SK-N-SH (cell line): ENCODE measurements around the gene HRH2. TPM values are rescaled to one million over a fixed set of nuclear protein-coding genes. Genes with fewer than 3 reads are reported as not detected.

Source experiments
- CTCF ChIA-PET: fragments of 300-600, 350-600 bp; formaldehyde crosslinking; extraction: SDS; loops from one replicate; lab custom pipeline; 2021; lab: Yijun Ruan, JAX
- POLR2A ChIA-PET: fragments of 350-600 bp; sonication (Branson Sonifier 250); formaldehyde crosslinking; extraction: SDS; loops from one replicate; lab custom pipeline; 2020; ENCODE audit warnings: antibody characterized with exemption, inconsistent platforms; lab: Yijun Ruan, JAX
- DNase-seq: peaks from one replicate; pipeline ENCODE4 v3.0.0; 2012
- H2AFZ ChIP-seq: fragments of 200-600 bp; sonication (generic); 2 replicates; pipeline ENCODE4 v1.8.1; 2016; ENCODE audit warnings: antibody characterized with exemption, mild to moderate bottlenecking, low read depth
- H3F3A ChIP-seq: fragments of 200-600 bp; sonication (generic); replicated peaks from 2 replicates; pipeline ENCODE3; 2016; ENCODE audit warnings: antibody characterized with exemption, mild to moderate bottlenecking; ENCODE audit not compliant: insufficient read depth
- H3K27ac ChIP-seq, 2 experiments: fragments of 200-500 bp in 1 of 2; fragments of 200-600 bp in 1 of 2; sonication (Bioruptor generic) in 1 of 2; sonication (generic), shearing (Covaris generic) in 1 of 2; 2 replicates each; pipeline versions ENCODE4 v1.5.1 to v1.6.1; 2014 to 2016; ENCODE audit warnings: low read depth in 2 of 2, inconsistent platforms in 1 of 2, low read length in 1 of 2, mild to moderate bottlenecking in 1 of 2, mixed read lengths in 1 of 2
- H3K27me3 ChIP-seq: fragments of 200-600 bp; sonication (generic), shearing (Covaris generic); 2 replicates; pipeline ENCODE4 v1.6.1; 2016; ENCODE audit warnings: mixed run types; ENCODE audit not compliant: insufficient read depth
- H3K36me3 ChIP-seq, 2 experiments: fragments of 200-500 bp in 1 of 2; fragments of 200-600 bp in 1 of 2; sonication (Bioruptor generic) in 1 of 2; sonication (generic) in 1 of 2; replicated peaks in 1 of 2; 2 replicates each; pipeline versions ENCODE3 to v1.5.1; 2014 to 2016; ENCODE audit warnings: low read length in 1 of 2, mild to moderate bottlenecking in 1 of 2; ENCODE audit not compliant: insufficient read depth in 2 of 2, control insufficient read depth in 1 of 2
- H3K4me1 ChIP-seq, 2 experiments: fragments of 200-500 bp in 1 of 2; fragments of 200-600 bp in 1 of 2; sonication (Bioruptor generic) in 1 of 2; sonication (generic), shearing (Covaris generic) in 1 of 2; 2 replicates each; pipeline versions ENCODE4 v1.5.1 to v1.6.1; 2014 to 2016; ENCODE audit warnings: low read depth in 1 of 2, low read length in 1 of 2, mixed run types in 1 of 2; ENCODE audit not compliant: insufficient read depth in 2 of 2, control insufficient read depth in 1 of 2
- H3K4me2 ChIP-seq: fragments of 200-600 bp; sonication (generic), shearing (Covaris generic); 2 replicates; pipeline ENCODE4 v1.6.1; 2017; ENCODE audit warnings: mixed run types
- H3K4me3 ChIP-seq, 2 experiments: fragments of 200-500 bp in 1 of 2; fragments of 200-600 bp in 1 of 2; sonication (Bioruptor generic) in 1 of 2; sonication (generic), shearing (Covaris generic) in 1 of 2; 2 replicates each; pipeline versions ENCODE4 v1.5.1 to v1.8.1; 2014 to 2016; ENCODE audit warnings: low read depth in 2 of 2, inconsistent platforms in 1 of 2, low read length in 1 of 2, mild to moderate bottlenecking in 1 of 2, mixed read lengths in 1 of 2, moderate library complexity in 1 of 2
- H3K79me2 ChIP-seq: fragments of 200-600 bp; sonication (generic); 2 replicates; pipeline ENCODE4 v1.8.1; 2017; ENCODE audit warnings: mild to moderate bottlenecking; ENCODE audit not compliant: insufficient read depth
- H3K9ac ChIP-seq: fragments of 200-600 bp; sonication (generic); 2 replicates; pipeline ENCODE4 v1.6.1; 2017; ENCODE audit warnings: mixed run types
- H3K9me2 ChIP-seq: fragments of 200-600 bp; sonication (generic); 2 replicates; pipeline ENCODE4 v1.6.1; 2017; ENCODE audit warnings: mixed run types
- H3K9me3 ChIP-seq: fragments of 200-600 bp; sonication (generic); 2 replicates; pipeline ENCODE4 v1.6.1; 2017; ENCODE audit warnings: mixed run types, mild to moderate bottlenecking, moderate library complexity
- H4K20me1 ChIP-seq: fragments of 200-600 bp; sonication (generic); 2 replicates; pipeline ENCODE4 v1.6.1; 2017; ENCODE audit warnings: mild to moderate bottlenecking, mixed run types; ENCODE audit not compliant: insufficient read depth
- ELF1 ChIP-seq: IDR thresholded peaks from 2 replicates; pipeline ENCODE4 v1.4.0; 2012
- FOXJ3 ChIP-seq: sonication (generic); formaldehyde crosslinking; IDR thresholded peaks from 2 replicates; pipeline ENCODE4 v1.5.1; 2020; ENCODE audit warnings: mild to moderate bottlenecking, missing genetic modification reagents
- GATA2 ChIP-seq: sonication (generic); formaldehyde crosslinking; IDR thresholded peaks from 2 replicates; pipeline ENCODE4 v1.5.0; 2020; ENCODE audit warnings: mild to moderate bottlenecking, missing genetic modification reagents
- MEF2A ChIP-seq: IDR thresholded peaks from 2 replicates; pipeline ENCODE4 v1.4.0; 2012; ENCODE audit warnings: low read depth, borderline replicate concordance
- NFIC ChIP-seq: IDR thresholded peaks from 2 replicates; pipeline ENCODE4 v1.4.0; 2012; ENCODE audit warnings: borderline replicate concordance
- RAD21 ChIP-seq: IDR thresholded peaks from 2 replicates; pipeline ENCODE4 v1.6.1; 2012; ENCODE audit warnings: mild to moderate bottlenecking, low read length
- RFX5 ChIP-seq: IDR thresholded peaks from 2 replicates; pipeline ENCODE4 v1.6.1; 2012; ENCODE audit warnings: mild to moderate bottlenecking, improper control_type of control experiment, low read length
- SMC3 ChIP-seq: IDR thresholded peaks from 2 replicates; pipeline ENCODE4 v1.6.1; 2012; ENCODE audit warnings: low read depth, low read length, improper control_type of control experiment
- TAF1 ChIP-seq: IDR thresholded peaks from 2 replicates; pipeline ENCODE4 v1.6.1; 2012; ENCODE audit warnings: low read depth, mild to moderate bottlenecking, low read length, moderate library complexity, borderline replicate concordance
- YY1 ChIP-seq: IDR thresholded peaks from 2 replicates; pipeline ENCODE4 v1.4.0; 2012; ENCODE audit warnings: low read depth, mild to moderate bottlenecking
- WGBS: methylation state at CpG from one replicate; pipeline ENCODE4 v1.1.6; 2017; ENCODE audit warnings: low lambda C conversion rate; 5-methylcytosine and 5-hydroxymethylcytosine counted together
- polyA plus RNA-seq, 3 experiments: library from polyadenylated mRNA; depleted of rRNA; stranded (reverse); fragments of >200 nt; gene quantifications; 2 replicates each; pipeline ENCODE4 v1.2.3, GENCODE V29; 2012
- TF ChIP-seq, protein P1 (sequence below): IDR thresholded peaks from 2 replicates; pipeline ENCODE4 v1.4.0; 2012; ENCODE audit warnings: low read depth, borderline replicate concordance
- TF ChIP-seq, protein P2 (sequence below): fragments of 150-350 bp; IDR thresholded peaks from 2 replicates; pipeline ENCODE4 v1.6.1; 2016; ENCODE audit warnings: mild to moderate bottlenecking, low read depth, low read length
- TF ChIP-seq, protein P3 (sequence below): IDR thresholded peaks from 2 replicates; pipeline ENCODE4 v1.4.0; 2012; ENCODE audit warnings: low read depth
- TF ChIP-seq, protein P4 (sequence below): IDR thresholded peaks from 2 replicates; pipeline ENCODE4 v1.6.1; 2012; ENCODE audit warnings: mild to moderate bottlenecking, low read depth, low read length, moderate library complexity

Gene HRH2
- polyA plus RNA-seq, 1 of the 3 experiments (the other 2 are of a cell fraction): 0.08 TPM

DNA sequence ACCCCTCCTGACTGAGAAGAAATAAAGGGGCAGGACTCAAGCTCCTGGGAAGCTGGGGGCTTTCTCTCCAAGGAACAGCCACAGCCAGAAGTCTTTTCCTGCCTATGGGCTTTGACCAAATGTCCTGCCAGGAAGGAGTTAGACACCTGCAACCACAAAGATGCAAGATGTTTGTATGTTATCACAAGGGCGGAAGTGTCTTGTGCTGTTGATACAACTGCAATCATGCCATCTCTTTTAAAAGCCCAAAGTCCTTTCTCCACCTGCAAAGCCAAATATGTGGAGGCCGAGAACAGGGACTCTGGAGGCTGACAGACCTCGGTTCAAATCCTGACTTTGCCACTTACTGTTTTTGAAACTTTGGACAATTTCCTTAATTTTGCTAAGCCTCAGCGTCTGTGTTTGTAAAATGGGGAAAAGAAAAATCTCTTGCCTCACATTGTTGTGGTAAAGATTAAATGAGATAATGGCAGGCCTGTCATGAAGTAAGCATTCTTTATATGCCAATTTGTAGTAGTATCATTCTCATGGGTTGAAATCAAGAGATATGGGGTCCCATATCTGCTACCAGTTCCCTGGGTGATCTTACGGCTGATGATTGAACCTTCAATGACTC, 17.0 kb downstream of the HRH2 start:
- no peaks in the 10 kb centered on the region for H3K79me2 ChIP-seq
- H3K9me3 ChIP-seq: no peaks in the 10 kb centered on the region
- TF ChIP-seq, protein P1, sequence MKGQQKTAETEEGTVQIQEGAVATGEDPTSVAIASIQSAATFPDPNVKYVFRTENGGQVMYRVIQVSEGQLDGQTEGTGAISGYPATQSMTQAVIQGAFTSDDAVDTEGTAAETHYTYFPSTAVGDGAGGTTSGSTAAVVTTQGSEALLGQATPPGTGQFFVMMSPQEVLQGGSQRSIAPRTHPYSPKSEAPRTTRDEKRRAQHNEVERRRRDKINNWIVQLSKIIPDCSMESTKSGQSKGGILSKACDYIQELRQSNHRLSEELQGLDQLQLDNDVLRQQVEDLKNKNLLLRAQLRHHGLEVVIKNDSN: no peak
- TF ChIP-seq SMC3: no peak
- TF ChIP-seq NFIC: no peak
- no peak for TF ChIP-seq GATA2 (CRISPR knock-in tag)
- no peak for TF ChIP-seq MEF2A
- TF ChIP-seq, protein P2, sequence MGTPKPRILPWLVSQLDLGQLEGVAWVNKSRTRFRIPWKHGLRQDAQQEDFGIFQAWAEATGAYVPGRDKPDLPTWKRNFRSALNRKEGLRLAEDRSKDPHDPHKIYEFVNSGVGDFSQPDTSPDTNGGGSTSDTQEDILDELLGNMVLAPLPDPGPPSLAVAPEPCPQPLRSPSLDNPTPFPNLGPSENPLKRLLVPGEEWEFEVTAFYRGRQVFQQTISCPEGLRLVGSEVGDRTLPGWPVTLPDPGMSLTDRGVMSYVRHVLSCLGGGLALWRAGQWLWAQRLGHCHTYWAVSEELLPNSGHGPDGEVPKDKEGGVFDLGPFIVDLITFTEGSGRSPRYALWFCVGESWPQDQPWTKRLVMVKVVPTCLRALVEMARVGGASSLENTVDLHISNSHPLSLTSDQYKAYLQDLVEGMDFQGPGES: no peak
- TF ChIP-seq, protein P3, sequence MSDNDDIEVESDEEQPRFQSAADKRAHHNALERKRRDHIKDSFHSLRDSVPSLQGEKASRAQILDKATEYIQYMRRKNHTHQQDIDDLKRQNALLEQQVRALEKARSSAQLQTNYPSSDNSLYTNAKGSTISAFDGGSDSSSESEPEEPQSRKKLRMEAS: no peak
- no peak for TF ChIP-seq FOXJ3
- no peak for TF ChIP-seq TAF1
- TF ChIP-seq ELF1: no peak
- no peak for TF ChIP-seq YY1
- ChIA-PET CTCF (interaction anchor here (0.6 kb wide), 1 partner anchor 140 kb away, joined by 3 read pairs; no protein-coding TSS in a partner anchor), POLR2A (no interaction called here)
- H2AFZ ChIP-seq: no peak overlapping the region
- WGBS: 45% methylated on average over 4 of the region's 5 CpGs
- H3K9me2 ChIP-seq: no peaks in the 10 kb centered on the region
- H3K9ac ChIP-seq: no peak overlapping the region
- H3K36me3 ChIP-seq: no peaks in the 10 kb centered on the region
- no peak overlapping the region for H3K4me2 ChIP-seq
- no peaks in the 10 kb centered on the region for H3K4me1 ChIP-seq
- H3F3A ChIP-seq: no peaks in the 10 kb centered on the region
- H4K20me1 ChIP-seq: no peaks in the 10 kb centered on the region
- no peak for DNase-seq
- no peak overlapping the region for H3K4me3 ChIP-seq
- no peak overlapping the region for H3K27ac ChIP-seq
- H3K27me3 ChIP-seq: no peaks in the 10 kb centered on the region

DNA sequence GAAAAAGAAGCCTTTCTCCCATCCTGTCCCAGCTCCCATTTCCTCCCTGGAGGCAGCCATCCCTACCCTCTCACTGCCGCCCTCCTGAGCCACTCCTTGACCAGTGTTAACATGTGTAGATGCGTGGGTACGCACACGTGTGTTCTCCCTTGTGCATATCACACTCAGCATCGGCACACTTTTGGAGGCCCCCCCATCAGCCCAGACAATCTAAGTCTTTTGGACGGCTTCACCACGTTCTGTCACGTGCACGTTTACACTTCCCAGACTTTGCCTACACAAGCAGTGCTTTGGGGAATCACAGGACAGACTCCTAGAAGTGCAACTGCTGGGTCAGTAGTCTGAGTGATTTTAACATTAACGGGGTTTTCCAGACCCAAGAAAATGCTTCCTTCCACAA, 18.0 kb downstream of the HRH2 start:
- no peak overlapping the region for H3K4me3 ChIP-seq
- no peak overlapping the region for H3K4me2 ChIP-seq
- no peaks in the 10 kb centered on the region for H3F3A ChIP-seq
- H4K20me1 ChIP-seq: no peaks in the 10 kb centered on the region
- no peak overlapping the region for H3K9ac ChIP-seq
- no peaks in the 10 kb centered on the region for H3K4me1 ChIP-seq
- CTCF ChIA-PET: no interaction called here
- no peak for DNase-seq
- H2AFZ ChIP-seq: no peak overlapping the region
- POLR2A ChIA-PET: no interaction called here
- H3K9me2 ChIP-seq: no peaks in the 10 kb centered on the region
- WGBS: 55% methylated on average over 10 of the region's 10 CpGs
- no peaks in the 10 kb centered on the region for H3K9me3 ChIP-seq
- TF ChIP-seq, protein P4, sequence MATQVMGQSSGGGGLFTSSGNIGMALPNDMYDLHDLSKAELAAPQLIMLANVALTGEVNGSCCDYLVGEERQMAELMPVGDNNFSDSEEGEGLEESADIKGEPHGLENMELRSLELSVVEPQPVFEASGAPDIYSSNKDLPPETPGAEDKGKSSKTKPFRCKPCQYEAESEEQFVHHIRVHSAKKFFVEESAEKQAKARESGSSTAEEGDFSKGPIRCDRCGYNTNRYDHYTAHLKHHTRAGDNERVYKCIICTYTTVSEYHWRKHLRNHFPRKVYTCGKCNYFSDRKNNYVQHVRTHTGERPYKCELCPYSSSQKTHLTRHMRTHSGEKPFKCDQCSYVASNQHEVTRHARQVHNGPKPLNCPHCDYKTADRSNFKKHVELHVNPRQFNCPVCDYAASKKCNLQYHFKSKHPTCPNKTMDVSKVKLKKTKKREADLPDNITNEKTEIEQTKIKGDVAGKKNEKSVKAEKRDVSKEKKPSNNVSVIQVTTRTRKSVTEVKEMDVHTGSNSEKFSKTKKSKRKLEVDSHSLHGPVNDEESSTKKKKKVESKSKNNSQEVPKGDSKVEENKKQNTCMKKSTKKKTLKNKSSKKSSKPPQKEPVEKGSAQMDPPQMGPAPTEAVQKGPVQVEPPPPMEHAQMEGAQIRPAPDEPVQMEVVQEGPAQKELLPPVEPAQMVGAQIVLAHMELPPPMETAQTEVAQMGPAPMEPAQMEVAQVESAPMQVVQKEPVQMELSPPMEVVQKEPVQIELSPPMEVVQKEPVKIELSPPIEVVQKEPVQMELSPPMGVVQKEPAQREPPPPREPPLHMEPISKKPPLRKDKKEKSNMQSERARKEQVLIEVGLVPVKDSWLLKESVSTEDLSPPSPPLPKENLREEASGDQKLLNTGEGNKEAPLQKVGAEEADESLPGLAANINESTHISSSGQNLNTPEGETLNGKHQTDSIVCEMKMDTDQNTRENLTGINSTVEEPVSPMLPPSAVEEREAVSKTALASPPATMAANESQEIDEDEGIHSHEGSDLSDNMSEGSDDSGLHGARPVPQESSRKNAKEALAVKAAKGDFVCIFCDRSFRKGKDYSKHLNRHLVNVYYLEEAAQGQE: no peak
- TF ChIP-seq GATA2 (CRISPR knock-in tag): no peak
- no peak for TF ChIP-seq FOXJ3
- no peak for TF ChIP-seq YY1
- no peak for TF ChIP-seq RAD21
- no peak for TF ChIP-seq RFX5
- TF ChIP-seq, protein P3: no peak
- H3K27me3 ChIP-seq: no peaks in the 10 kb centered on the region
- H3K27ac ChIP-seq: no peak overlapping the region
- no peaks in the 10 kb centered on the region for H3K79me2 ChIP-seq
- H3K36me3 ChIP-seq: no peaks in the 10 kb centered on the region
